ENCODE data around the gene ME1. TPM values are rescaled to one million over a fixed set of nuclear protein-coding genes. Genes with fewer than 3 reads are reported as not detected.

The ME1 gene
- total RNA-seq, 1 experiment from 2014 or later = 40.5 TPM

- ChIA-PET POLR2A (no interaction called here), RAD21 (ENCODE audit: low non-redundant PET in 1 of 2, low total read pairs in 2 of 2, uncharacterized antibody in 2 of 2, unreplicated experiment in 2 of 2) (no interaction called here), CTCF (no interaction called here)
- Histone ChIP-seq H3K9me3 (ENCODE audit: control insufficient read depth in 1 of 2, insufficient read depth in 1 of 2, low read depth in 1 of 2, low read length in 2 of 2) (no peaks in the 10 kb centered on the region), H3K27ac (ENCODE audit: low read depth, low read length) (no peak overlapping the region), H4K20me1 (ENCODE audit: insufficient read depth) (no peaks in the 10 kb centered on the region), H3K9ac (ENCODE audit: low read length) (no peak overlapping the region), H3K36me3 (ENCODE audit: control insufficient read depth in 1 of 2, insufficient read depth in 2 of 2, low read length in 2 of 2) (no peaks in the 10 kb centered on the region), H2AFZ (ENCODE audit: low read depth, low read length, poor library complexity, severe bottlenecking) (no peak overlapping the region), H3K79me2 (ENCODE audit: insufficient read depth, low read length) (peaks cover 13% of the 10 kb centered on the region), H3K4me1 (ENCODE audit: control insufficient read depth in 1 of 2, insufficient read depth in 2 of 2, low read length in 2 of 2) (no peaks in the 10 kb centered on the region), H3K27me3 (ENCODE audit: insufficient read depth, low read length) (no peaks in the 10 kb centered on the region), H3K4me3 (replicated peaks in 1 of 2; ENCODE audit: low read depth in 1 of 2, low read length in 2 of 2) (no peak overlapping the region), H3K4me2 (ENCODE audit: low read length) (no peak overlapping the region), H3K9me2 (ENCODE audit: insufficient read depth) (no peaks in the 10 kb centered on the region)
- ATAC-seq = no peak
- TF ChIP-seq ZFX (IDR thresholded peaks at IDR 0.05) (no peak), CEBPB (IDR thresholded peaks at IDR 0.05; ENCODE audit: low read depth) (no peak), YY1 (IDR thresholded peaks at IDR 0.05; ENCODE audit: extremely low read depth, insufficient replicate concordance, low read depth, low read length) (no peak), REST (IDR thresholded peaks at IDR 0.05; ENCODE audit: low read depth) (no peak), EZH2phosphoT487 (IDR thresholded peaks at IDR 0.05; ENCODE audit: borderline replicate concordance) (no peak), ZBTB33 (IDR thresholded peaks at IDR 0.05; ENCODE audit: extremely low read depth, insufficient replicate concordance, low read length) (no peak), SP1 (IDR thresholded peaks at IDR 0.05; ENCODE audit: low read depth) (no peak), ELF1 (IDR thresholded peaks at IDR 0.05; ENCODE audit: borderline replicate concordance, low read depth) (no peak), RAD21 (IDR thresholded peaks at IDR 0.05; ENCODE audit: low read depth) (no peak), ZNF274 (IDR thresholded peaks at IDR 0.05; ENCODE audit: low read depth, low read length) (no peak), TCF7L2 (IDR thresholded peaks at IDR 0.05; ENCODE audit: borderline replicate concordance, extremely low read depth, insufficient read depth, insufficient read length) (no peak), JUND (IDR thresholded peaks at IDR 0.05) (no peak), CTCF (IDR thresholded peaks at IDR 0.05 in 2 of 3, conservative IDR thresholded peaks at IDR 0.05 in 1 of 3; ENCODE audit: borderline replicate concordance in 1 of 3, insufficient read depth in 1 of 3, low read depth in 2 of 3, low read length in 2 of 3) (no peak)
- BruUV-seq (replicated peaks) = no TSS peak
- intact Hi-C loops (cut with micrococcal nuclease) = no loop called here
- no peak for DNase-seq (ENCODE audit: low read depth, low spot score)
Observed at GRCh38 chr6:83385473-83385872, 45.4 kb downstream of the ME1 start.
